Measurements from ENCODE around the gene ICAM2.

Gene ICAM2

DNA sequence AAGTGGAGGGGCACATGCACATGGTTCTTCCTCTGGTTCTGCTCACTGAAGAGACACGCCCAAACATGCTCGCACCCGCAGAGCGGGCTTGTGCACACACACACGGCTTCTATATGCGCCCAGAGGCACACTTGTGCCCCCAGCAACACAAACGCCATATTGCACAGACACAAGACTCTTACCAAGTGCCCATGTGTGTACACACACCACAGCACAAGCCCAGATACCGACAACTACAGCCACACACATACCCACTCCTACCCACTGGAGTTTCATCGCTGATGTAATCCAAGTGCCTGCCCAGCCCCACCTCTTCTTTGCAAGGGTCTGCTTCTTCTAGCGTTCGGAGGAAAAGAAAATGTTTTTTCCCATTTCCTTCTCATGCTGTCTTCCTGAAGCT lies 28.8 kb downstream of the ICAM2 start:
- H3K36me3 ChIP-seq (ENCODE audit: insufficient read depth) = no peaks in the 10 kb centered on the region
- TF ChIP-seq, protein P1, sequence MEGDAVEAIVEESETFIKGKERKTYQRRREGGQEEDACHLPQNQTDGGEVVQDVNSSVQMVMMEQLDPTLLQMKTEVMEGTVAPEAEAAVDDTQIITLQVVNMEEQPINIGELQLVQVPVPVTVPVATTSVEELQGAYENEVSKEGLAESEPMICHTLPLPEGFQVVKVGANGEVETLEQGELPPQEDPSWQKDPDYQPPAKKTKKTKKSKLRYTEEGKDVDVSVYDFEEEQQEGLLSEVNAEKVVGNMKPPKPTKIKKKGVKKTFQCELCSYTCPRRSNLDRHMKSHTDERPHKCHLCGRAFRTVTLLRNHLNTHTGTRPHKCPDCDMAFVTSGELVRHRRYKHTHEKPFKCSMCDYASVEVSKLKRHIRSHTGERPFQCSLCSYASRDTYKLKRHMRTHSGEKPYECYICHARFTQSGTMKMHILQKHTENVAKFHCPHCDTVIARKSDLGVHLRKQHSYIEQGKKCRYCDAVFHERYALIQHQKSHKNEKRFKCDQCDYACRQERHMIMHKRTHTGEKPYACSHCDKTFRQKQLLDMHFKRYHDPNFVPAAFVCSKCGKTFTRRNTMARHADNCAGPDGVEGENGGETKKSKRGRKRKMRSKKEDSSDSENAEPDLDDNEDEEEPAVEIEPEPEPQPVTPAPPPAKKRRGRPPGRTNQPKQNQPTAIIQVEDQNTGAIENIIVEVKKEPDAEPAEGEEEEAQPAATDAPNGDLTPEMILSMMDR (conservative IDR thresholded peaks at IDR 0.05; ENCODE audit: low read depth, low read length) = no peak
- H3K27me3 ChIP-seq (ENCODE audit: insufficient read depth, low read depth) = peaks cover 27% of the 10 kb centered on the region
- H3K79me2 ChIP-seq (ENCODE audit: insufficient read depth, low read depth) = no peaks in the 10 kb centered on the region
- H4K20me1 ChIP-seq (ENCODE audit: insufficient read depth) = no peaks in the 10 kb centered on the region
- no peak overlapping the region for H3K9ac ChIP-seq
- H3K27ac ChIP-seq = no peak overlapping the region
- H3K4me1 ChIP-seq (ENCODE audit: low read depth, poor library complexity, severe bottlenecking) = peaks cover 14% of the 10 kb centered on the region
- no peak overlapping the region for H3K4me2 ChIP-seq
- no peak overlapping the region for H3K4me3 ChIP-seq (IDR thresholded peaks at IDR 0.05; ENCODE audit: insufficient read depth, low read depth, low read length)
- no peak overlapping the region for H2AFZ ChIP-seq (ENCODE audit: low read depth)

- Histone ChIP-seq H3K36me3 (ENCODE audit: insufficient read depth) (no peaks in the 10 kb centered on the region), H3K9ac (no peak overlapping the region), H4K20me1 (ENCODE audit: insufficient read depth) (no peaks in the 10 kb centered on the region), H3K79me2 (ENCODE audit: insufficient read depth, low read depth) (no peaks in the 10 kb centered on the region), H2AFZ (ENCODE audit: low read depth) (no peak overlapping the region), H3K27me3 (ENCODE audit: insufficient read depth, low read depth) (peaks cover 27% of the 10 kb centered on the region), H3K27ac (no peak overlapping the region), H3K4me2 (no peak overlapping the region), H3K4me1 (ENCODE audit: low read depth, poor library complexity, severe bottlenecking) (peaks cover 16% of the 10 kb centered on the region), H3K4me3 (IDR thresholded peaks at IDR 0.05; ENCODE audit: insufficient read depth, low read depth, low read length) (no peak overlapping the region)
- TF ChIP-seq, protein P1 (conservative IDR thresholded peaks at IDR 0.05; ENCODE audit: low read depth, low read length) = no peak
Measured at GRCh38 chr17:63989622-63990345, 30.6 kb downstream of the ICAM2 start.

- H3K36me3 ChIP-seq (ENCODE audit: insufficient read depth) = no peaks in the 10 kb centered on the region
- no peak overlapping the region for H3K4me2 ChIP-seq
- H3K9ac ChIP-seq = no peak overlapping the region
- H3K79me2 ChIP-seq (ENCODE audit: insufficient read depth, low read depth) = no peaks in the 10 kb centered on the region
- H3K27ac ChIP-seq = no peak overlapping the region
- H2AFZ ChIP-seq (ENCODE audit: low read depth) = no peak overlapping the region
- TF ChIP-seq, protein P1 (conservative IDR thresholded peaks at IDR 0.05; ENCODE audit: low read depth, low read length) = no peak
- H3K4me1 ChIP-seq (ENCODE audit: low read depth, poor library complexity, severe bottlenecking) = peaks cover 16% of the 10 kb centered on the region
- H3K4me3 ChIP-seq (IDR thresholded peaks at IDR 0.05; ENCODE audit: insufficient read depth, low read depth, low read length) = no peak overlapping the region
- peaks cover 22% of the 10 kb centered on the region for H3K27me3 ChIP-seq (ENCODE audit: insufficient read depth, low read depth)
- H4K20me1 ChIP-seq (ENCODE audit: insufficient read depth) = no peaks in the 10 kb centered on the region
Measured at GRCh38 chr17:63988741-63989621, 31.5 kb downstream of the ICAM2 start.

GRCh38 chr17:63988127-63988478 lies 32.3 kb downstream of the ICAM2 start:
- no peaks in the 10 kb centered on the region for H4K20me1 ChIP-seq (ENCODE audit: insufficient read depth)
- H3K27ac ChIP-seq = no peak overlapping the region
- no peaks in the 10 kb centered on the region for H3K79me2 ChIP-seq (ENCODE audit: insufficient read depth, low read depth)
- H2AFZ ChIP-seq (ENCODE audit: low read depth) = no peak overlapping the region
- TF ChIP-seq, protein P1 (conservative IDR thresholded peaks at IDR 0.05; ENCODE audit: low read depth, low read length) = no peak
- peaks cover 16% of the 10 kb centered on the region for H3K27me3 ChIP-seq (ENCODE audit: insufficient read depth, low read depth)
- no peak overlapping the region for H3K4me2 ChIP-seq
- H3K9ac ChIP-seq = no peak overlapping the region
- no peak overlapping the region for H3K4me3 ChIP-seq (IDR thresholded peaks at IDR 0.05; ENCODE audit: insufficient read depth, low read depth, low read length)
- peaks cover 16% of the 10 kb centered on the region for H3K4me1 ChIP-seq (ENCODE audit: low read depth, poor library complexity, severe bottlenecking)
- H3K36me3 ChIP-seq (ENCODE audit: insufficient read depth) = no peaks in the 10 kb centered on the region
